Loucy (cell line): ENCODE results near the gene AGPAT3.

Source experiments
- H2AFZ ChIP-seq: fragments of 200-600 bp; sonication (generic); 2 replicates; pipeline ENCODE4 v1.6.0; 2016; ENCODE audit warnings: antibody characterized with exemption, mild to moderate bottlenecking, low read length, moderate library complexity
- H3F3A ChIP-seq: fragments of 200-600 bp; 2 replicates; pipeline ENCODE4 v1.6.0; 2016; ENCODE audit warnings: antibody characterized with exemption, low read depth, mild to moderate bottlenecking
- H3K27me3 ChIP-seq: fragments of 200-600 bp; sonication (generic); 2 replicates; pipeline ENCODE4 v1.6.1; 2014; ENCODE audit warnings: low read length, mild to moderate bottlenecking; ENCODE audit not compliant: insufficient read depth, poor library complexity, severe bottlenecking
- H3K36me3 ChIP-seq: fragments of 200-600 bp; sonication (generic); 2 replicates; pipeline ENCODE4 v1.6.1; 2016; ENCODE audit warnings: low read length; ENCODE audit not compliant: insufficient read depth
- H3K4me1 ChIP-seq: fragments of 200-600 bp; sonication (generic); 2 replicates; pipeline ENCODE4 v1.5.1; 2014; ENCODE audit warnings: low read length, mild to moderate bottlenecking; ENCODE audit not compliant: insufficient read depth, poor library complexity, severe bottlenecking
- H3K4me2 ChIP-seq: fragments of 200-600 bp; sonication (generic); 2 replicates; pipeline ENCODE4 v1.6.0; 2014; ENCODE audit warnings: antibody characterized with exemption, low read length, low read depth, mild to moderate bottlenecking; ENCODE audit not compliant: poor library complexity, severe bottlenecking
- H3K4me3 ChIP-seq: fragments of 200-600 bp; sonication (generic); 2 replicates; pipeline ENCODE4 v1.5.1; 2014; ENCODE audit warnings: low read length, mild to moderate bottlenecking, mixed read lengths; ENCODE audit not compliant: poor library complexity, severe bottlenecking
- H3K79me2 ChIP-seq: fragments of 200-600 bp; sonication (generic); 2 replicates; pipeline ENCODE4 v1.6.1; 2014; ENCODE audit warnings: low read length; ENCODE audit not compliant: insufficient read depth
- H3K9ac ChIP-seq: fragments of 200-600 bp; sonication (generic); 2 replicates; pipeline ENCODE4 v1.6.0; 2014; ENCODE audit warnings: mild to moderate bottlenecking, low read depth, low read length, moderate library complexity; ENCODE audit not compliant: poor library complexity, severe bottlenecking
- H3K9me2 ChIP-seq: fragments of 200-600 bp; sonication (generic); replicated peaks from 2 replicates; pipeline ENCODE4 v1.6.1; 2016; ENCODE audit warnings: low read depth, low read length, mixed read lengths
- H3K9me3 ChIP-seq: fragments of 200-600 bp; sonication (generic); 2 replicates; pipeline ENCODE4 v1.6.1; 2014; ENCODE audit warnings: mild to moderate bottlenecking, antibody characterized with exemption, low read length, low read depth; ENCODE audit not compliant: insufficient read depth
- H4K20me1 ChIP-seq: fragments of 200-600 bp; sonication (generic); 2 replicates; pipeline ENCODE4 v1.6.0; 2014; ENCODE audit warnings: antibody characterized with exemption, low read length, mild to moderate bottlenecking; ENCODE audit not compliant: insufficient read depth, poor library complexity, severe bottlenecking
- CTCF ChIP-seq: fragments of 200-600 bp; sonication (generic); conservative IDR thresholded peaks from 2 replicates; pipeline ENCODE4 v1.5.1; 2014; ENCODE audit warnings: mild to moderate bottlenecking, antibody characterized with exemption, low read length
- EZH2phosphoT487 ChIP-seq: fragments of 200-600 bp; IDR thresholded peaks from 2 replicates; pipeline ENCODE4 v1.6.1; 2018; ENCODE audit warnings: antibody characterized with exemption, mild to moderate bottlenecking, moderate library complexity, borderline replicate concordance

Gene AGPAT3

GRCh38 chr21:43884012-43884860, 19.2 kb downstream of the AGPAT3 start:
- Histone ChIP-seq H3K27me3 (no peaks in the 10 kb centered on the region), H3K4me3 (peak overlapping the region; percentile 63), H3K4me2 (peak overlapping the region; percentile 76), H3K9ac (peak overlapping the region; percentile 46), H3F3A (no peaks in the 10 kb centered on the region), H3K36me3 (no peaks in the 10 kb centered on the region; the same call in 1 of the 2 replicates), H3K9me2 (no peaks in the 10 kb centered on the region), H3K4me1 (peaks cover 33% of the 10 kb centered on the region), H3K79me2 (peaks cover 81% of the 10 kb centered on the region), H4K20me1 (peaks cover 20% of the 10 kb centered on the region), H2AFZ (no peak overlapping the region), H3K9me3 (no peaks in the 10 kb centered on the region)
- TF ChIP-seq CTCF (no peak), EZH2phosphoT487 (no peak)

GRCh38 chr21:43884861-43885417, 19.9 kb downstream of the AGPAT3 start:
- H3K27me3 ChIP-seq, result no peaks in the 10 kb centered on the region
- H3K4me3 ChIP-seq, result peak overlapping the region; percentile 63
- no peaks in the 10 kb centered on the region for H3K9me2 ChIP-seq
- peak overlapping the region; percentile 46 for H3K9ac ChIP-seq
- TF ChIP-seq CTCF (no peak), EZH2phosphoT487 (no peak)
- H3K9me3 ChIP-seq, result no peaks in the 10 kb centered on the region
- peaks cover 33% of the 10 kb centered on the region for H3K4me1 ChIP-seq
- peak overlapping the region; percentile 76 for H3K4me2 ChIP-seq
- H3K36me3 ChIP-seq, result no peaks in the 10 kb centered on the region; the same call in 1 of the 2 replicates
- H3F3A ChIP-seq, result no peaks in the 10 kb centered on the region
- peaks cover 20% of the 10 kb centered on the region for H4K20me1 ChIP-seq
- peaks cover 81% of the 10 kb centered on the region for H3K79me2 ChIP-seq
- H2AFZ ChIP-seq, result no peak overlapping the region

- H3K79me2 ChIP-seq, result peaks cover 77% of the 10 kb centered on the region
- H3K36me3 ChIP-seq, result no peaks in the 10 kb centered on the region; the same call in 1 of the 2 replicates
- H3K4me1 ChIP-seq, result peaks cover 33% of the 10 kb centered on the region
- H4K20me1 ChIP-seq, result peaks cover 20% of the 10 kb centered on the region
- H3K27me3 ChIP-seq, result no peaks in the 10 kb centered on the region
- H3K4me2 ChIP-seq, result no peak overlapping the region
- TF ChIP-seq EZH2phosphoT487, result no peak
- H2AFZ ChIP-seq, result no peak overlapping the region
- H3K9me2 ChIP-seq, result no peaks in the 10 kb centered on the region
- no peak overlapping the region for H3K4me3 ChIP-seq
- no peak overlapping the region for H3K9ac ChIP-seq
- no peaks in the 10 kb centered on the region for H3F3A ChIP-seq
- no peaks in the 10 kb centered on the region for H3K9me3 ChIP-seq
Observed at GRCh38 chr21:43885721-43886120, 20.7 kb downstream of the AGPAT3 start.
